NK-92 (cell line): Measurements from ENCODE around the gene RHEX.
"Not testable (repeated sequence)": the region's sequence is repeated elsewhere in the genome, so short reads cannot be mapped to it uniquely, and the experiment has no call there.

Experiments used
- DNase-seq: peaks from one replicate; lab custom pipeline; 2025; ENCODE audit not compliant: unreplicated experiment; lab: John Stamatoyannopoulos, UW

The RHEX gene

DNA sequence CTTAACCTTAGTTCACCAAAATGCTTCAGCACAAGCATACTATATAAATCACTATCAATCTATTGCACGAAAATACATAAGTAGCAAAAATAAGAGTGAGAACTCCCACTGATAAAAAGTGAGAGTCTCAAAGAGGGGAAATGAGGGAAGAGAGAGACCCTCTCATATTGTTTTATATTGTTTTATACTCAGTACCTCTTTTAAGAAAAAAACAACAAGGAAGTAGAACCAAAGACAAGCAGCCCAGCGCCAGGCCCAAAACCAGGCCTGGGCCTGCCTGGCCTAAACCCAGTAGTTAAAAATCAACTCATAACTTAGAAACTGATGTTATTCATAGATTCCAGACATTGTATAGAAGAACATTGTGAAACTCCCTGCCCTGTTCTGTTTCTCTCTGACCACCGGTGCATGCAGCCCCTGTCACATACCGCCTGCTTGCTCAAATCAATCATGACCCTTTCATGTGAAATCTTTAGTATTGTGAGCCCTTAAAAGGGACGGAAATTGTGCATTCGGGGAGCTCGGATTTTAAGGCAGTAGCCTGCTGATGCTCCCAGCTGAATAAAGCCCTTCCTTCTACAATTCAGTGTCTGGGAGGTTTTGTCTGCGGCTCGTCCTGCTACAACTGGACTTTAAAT, 5.4 kb downstream of the RHEX start:
- DNase-seq: not testable (repeated sequence)

DNA sequence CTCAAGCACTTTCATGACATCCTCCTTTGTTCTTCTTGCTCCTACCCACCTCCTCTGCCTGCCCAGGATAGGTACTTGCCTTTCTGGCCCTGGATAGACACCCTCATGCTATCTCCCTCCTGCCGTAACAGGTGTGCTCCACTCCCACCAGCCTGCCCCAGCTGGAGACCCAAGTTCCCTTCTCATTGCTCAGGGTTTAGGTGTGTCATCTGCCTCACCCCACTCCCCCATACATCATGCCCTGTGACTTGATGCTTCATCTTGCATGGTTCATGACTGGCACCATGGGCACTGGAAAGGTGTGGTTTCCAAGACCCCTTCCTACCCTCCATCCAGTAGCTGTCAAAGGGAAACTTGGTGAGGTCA, 5.9 kb downstream of the RHEX start:
- no peak for DNase-seq

DNA sequence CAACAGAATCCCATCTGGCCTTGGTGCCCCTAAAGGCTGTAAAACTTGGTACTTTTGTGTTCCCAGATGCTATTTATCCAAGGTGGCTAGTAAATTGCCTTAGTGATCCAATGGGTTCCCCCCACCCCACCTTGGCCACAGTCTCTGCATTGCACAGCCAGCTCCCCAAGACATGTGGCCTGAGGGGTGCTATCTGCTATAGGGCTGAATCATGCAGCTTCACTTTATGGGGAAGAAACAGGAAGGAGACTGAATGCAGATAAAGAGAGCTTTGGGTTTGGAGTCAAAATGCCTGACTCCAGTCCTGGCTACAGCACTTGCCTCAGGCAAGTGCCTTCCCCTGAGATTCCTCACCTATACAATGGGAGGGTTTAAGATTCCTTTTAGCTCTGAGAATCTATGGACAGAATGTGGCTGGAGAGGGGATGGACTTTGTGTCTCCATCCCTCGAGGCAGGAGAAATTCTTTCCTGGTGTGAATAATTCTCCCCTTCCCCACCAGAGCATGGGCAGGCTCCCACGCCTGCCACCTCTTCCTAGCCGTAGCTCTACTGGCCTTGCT, 6.5 kb downstream of the RHEX start:
- no peak for DNase-seq

DNA sequence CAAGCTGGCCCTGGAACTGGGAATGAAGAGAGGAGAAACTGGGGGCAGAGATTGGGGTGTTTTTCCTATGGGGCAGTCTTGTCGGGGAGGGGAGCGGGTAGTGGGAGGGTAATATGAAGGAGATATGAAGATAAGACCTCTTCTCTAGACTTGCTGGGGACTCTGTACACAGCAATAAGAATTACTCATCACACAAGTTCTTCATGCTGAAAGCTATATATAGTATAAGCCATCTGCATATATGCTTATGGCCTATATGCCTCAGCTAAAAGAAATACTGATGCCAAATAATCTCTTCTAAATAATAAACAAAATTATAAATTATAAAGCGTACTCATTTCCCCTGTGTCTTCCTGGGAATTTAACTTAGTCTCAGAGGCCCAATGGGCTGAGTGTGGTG, 7.9 kb downstream of the RHEX start:
- no peak for DNase-seq

DNA sequence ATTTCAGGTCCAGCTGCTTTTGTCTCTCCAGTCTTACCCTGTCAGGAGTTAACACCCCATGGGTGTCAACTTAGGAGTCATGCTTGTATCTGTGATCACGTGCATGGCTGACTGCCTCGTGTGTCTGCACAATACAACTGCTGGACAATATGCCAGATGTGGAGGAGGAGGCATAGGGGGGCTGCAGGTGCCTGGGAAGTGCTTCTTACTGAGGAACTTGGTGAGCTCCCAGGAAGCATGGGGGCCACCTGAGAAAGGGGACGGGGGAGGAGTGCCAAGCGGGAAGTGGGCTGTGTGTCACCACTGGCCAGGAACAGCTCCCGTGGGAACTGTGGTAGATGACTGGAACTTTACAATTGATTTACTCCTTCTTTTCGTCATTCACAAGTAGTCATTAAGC, 9.5 kb downstream of the RHEX start:
- DNase-seq: no peak

DNA sequence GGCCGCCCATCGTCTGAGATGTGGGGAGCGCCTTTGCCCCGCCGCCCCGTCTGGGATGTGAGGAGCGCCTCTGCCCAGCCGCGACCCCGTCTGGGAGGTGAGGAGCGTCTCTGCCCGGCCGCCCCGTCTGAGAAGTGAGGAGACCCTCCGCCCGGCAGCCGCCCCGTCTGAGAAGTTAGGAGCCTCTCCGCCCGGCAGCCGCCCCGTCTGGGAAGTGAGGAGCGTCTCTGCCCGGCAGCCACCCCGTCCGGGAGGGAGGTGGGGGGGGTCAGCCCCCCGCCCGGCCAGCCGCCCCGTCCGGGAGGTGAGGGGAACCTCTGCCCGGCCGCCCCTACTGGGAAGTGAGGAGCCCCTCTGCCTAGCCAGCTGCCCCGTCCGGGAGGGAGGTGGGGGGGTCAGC, 11.0 kb downstream of the RHEX start:
- DNase-seq: not testable (repeated sequence)

DNA sequence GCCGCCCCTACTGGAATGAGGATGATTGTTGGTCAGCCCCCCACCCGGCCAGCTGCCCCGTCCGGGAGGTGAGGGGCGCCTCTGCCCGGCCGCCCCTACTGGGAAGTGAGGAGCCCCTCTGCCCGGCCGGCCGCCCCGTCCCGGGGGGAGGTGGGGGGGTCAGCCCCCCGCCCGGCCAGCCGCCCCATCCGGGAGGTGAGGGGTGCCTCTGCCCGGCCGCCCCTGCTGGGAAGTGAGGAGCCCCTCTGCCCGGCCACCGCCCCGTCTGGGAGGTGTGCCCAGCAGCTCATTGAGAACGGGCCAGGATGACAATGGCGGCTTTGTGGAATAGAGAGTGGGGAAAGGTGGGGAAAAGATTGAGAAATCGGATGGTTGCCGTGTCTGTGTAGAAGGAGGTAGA, 11.5 kb downstream of the RHEX start:
- not testable (repeated sequence) for DNase-seq

DNA sequence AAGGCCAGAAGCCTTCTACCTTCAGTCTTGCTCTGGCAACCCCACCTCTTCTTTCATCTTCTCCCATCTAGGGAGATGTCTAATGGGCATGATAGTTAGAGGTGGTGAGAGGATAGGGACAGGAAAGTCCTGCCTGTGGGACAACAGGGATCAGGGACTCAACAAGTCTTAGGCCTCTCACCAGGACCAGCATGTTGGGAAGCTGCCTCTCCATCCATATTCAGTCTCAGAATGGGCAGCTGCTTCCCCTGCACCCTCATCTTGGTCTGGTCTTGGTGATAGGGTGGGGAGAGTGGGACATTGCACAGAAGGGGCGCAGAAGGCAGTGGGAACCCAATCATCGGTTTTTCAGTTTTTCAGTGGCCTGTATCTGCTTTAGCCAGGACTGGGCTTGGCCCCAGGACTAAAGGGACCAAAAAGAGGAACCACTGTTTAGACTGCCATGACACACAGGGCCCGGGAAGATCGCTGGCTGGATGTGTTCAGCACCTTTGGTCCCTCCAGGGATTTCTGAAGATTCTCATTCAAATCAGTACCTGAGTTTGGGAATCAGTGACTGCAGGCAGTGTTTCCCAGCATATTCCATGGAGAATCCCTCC, 12.7 kb downstream of the RHEX start:
- DNase-seq: no peak

DNA sequence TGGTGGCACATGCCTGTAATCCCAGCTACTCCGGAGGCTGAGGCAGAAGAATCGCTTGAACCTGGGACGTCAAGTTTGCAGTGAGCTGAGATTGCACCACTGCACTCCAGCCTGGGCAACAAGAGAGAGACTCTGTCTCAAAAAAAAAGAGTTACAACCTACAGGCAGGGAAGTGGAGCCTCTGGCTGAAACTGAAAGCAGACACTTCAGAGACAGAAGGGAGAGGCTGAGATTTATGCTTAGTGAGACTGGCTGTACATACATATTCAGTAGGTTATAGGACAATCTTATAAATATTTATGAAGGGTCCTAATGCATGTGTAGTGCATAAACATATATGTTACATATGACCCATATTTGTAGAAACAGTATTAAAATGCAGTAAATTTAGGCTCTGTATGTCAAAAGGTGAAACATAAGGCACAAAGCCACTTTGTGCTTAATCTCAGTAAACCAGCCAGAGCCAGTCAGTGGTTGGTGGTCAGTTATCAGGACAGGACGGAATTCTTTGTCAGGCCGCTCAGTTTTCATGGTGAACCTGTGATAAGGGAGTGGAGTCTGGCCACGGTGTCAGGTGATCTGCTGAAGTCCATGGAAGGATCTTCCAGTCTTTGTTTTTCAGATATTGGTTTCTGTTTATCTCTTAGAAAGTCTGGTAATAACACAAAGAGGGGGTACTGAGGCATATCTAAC, 13.7 kb downstream of the RHEX start:
- DNase-seq: no peak

DNA sequence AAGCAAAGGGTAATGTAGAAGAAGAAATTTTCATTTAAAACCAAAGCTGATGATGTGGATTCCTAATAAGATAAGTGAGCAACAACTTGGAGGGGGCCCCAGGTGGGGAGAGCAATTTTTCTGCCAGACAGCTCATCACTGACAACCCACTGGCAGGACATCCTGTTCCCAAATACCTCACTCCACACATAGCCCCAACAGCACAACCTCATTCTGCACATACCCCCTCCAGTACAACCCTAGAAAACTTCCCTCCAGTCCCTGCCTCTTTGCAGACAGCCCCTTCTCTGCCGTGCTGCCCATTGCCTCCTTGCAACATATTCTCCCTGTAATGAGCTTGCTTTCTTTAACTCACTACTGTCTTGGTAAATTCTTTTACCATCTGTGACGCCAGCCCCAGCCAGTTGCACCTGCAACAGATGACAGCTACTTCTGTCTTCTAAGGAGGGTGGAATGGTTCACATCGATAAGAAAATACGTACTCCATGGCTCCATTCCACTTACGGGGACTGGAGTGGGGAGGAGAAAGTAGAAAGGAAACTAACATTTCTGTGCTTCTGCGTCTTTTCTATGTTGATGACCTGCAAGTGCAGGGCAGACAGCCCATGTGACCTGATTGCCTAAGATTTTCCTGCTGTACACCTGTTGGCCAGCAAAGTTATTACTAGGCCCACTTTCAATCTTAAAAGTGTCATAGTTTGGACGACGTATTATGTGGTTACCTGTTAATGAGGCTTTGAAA, 14.7 kb downstream of the RHEX start:
- no peak for DNase-seq

DNA sequence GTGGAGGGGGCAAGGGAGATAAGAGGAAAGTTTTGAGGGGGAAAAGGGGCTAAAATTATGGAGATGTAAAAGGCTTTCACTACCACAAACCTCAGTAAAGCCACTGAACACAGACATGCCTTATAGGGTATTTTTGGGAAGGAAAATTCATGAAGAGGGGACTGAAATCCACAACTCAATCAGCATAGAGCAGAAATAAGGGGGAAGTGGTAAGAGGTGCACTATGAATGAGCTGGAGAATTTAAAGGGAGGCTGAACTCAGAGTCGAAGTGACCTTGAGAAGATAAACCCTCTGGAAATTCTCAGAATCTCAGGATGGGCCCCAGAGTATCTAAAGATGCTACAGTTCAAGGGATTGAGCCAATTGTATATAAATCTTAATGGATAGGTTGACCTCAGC, 15.3 kb downstream of the RHEX start:
- no peak for DNase-seq

DNA sequence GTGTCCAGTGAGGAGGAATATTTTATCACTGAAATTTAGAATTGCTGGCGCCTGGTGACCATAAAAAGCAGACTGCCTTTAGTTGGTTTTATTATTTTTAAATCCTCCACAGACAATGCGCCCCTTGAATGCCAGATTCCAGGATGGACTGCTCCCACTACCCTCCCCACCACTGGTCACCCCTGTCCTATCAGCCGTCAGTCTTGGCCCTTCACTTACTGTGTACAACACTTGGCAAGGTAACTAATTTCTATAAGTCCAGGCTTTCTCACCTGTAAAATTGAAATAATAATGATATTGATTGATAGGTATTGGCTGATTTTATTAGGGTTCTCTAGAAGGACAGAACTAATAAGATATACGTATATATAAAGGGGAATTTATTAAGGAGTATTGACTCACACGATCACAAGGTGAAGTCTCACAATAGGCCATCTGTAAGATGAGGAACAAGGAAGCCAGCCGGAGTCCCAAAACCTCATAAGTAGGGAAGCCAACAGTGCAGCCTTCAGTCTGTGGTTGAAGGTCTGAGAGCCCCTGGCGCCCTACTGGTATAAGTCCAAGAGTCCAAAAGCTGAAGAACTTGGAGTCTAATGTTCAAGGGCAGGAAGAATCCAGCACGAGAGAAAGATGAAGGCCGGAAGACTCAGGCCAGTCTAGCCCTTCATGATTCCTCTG, 17.8 kb downstream of the RHEX start:
- no peak for DNase-seq

DNA sequence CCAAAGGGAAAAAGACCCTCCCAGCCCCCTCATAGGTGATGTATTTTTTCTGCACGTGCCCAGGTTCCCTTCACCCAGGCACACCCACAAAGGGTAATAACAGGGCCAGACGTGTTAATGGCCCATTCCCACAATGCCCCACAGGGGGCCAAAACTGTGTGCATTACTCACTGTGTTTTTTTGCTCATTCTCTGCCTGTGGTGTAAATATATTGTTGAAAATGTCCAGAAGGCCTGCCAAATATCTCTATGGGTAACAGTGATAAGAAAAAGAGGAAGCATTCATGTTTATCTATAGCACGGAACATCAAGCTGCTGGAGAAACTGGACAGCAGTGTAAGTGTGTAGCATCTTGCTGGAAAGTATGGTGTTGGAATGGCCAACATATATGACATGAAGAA, 21.9 kb downstream of the RHEX start:
- no peak for DNase-seq

DNA sequence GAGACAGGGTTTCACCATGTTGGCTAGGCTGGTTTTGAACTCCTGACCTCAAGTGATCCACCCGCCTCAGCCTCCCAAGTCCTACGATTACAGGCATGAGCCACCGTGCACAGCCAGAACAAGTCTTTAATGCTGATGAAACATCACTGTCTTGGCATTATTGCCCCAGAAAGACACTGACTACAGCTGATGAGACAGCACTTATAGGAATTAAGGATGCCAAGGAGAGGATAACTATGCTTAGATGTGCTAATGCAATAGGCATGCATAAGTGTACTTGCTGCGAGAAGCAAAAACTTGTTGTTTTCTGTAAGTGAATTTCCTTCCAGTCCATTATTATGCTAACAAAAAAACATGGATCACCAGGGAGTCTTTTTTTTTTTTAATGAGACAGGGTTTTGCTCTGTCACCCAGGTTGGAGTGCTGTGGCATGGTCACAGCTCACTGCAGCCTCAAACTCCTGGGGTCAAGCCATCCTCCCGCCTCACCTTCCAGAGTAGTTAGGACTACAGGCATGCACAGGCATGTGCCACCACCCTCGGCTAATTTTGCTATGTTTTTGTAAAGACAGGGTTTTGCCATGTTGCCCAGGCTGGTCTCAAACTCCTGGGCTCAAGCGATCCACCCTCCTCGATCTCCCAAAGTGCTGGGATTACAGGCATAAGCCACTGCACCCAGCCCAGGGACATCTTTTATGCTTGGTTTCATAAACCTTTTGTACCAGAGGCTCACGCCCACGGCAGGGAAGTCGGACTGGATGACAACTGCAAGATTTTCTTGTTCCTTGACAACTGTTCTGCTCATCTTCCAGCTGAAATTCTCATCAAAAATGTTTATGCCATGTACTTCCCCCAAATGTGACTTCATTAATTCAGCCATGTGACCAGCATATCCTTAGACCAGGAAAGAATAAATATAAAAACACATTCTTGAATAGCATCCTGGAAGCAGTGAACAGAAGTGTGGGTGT, 23.1 kb downstream of the RHEX start:
- no peak for DNase-seq

DNA sequence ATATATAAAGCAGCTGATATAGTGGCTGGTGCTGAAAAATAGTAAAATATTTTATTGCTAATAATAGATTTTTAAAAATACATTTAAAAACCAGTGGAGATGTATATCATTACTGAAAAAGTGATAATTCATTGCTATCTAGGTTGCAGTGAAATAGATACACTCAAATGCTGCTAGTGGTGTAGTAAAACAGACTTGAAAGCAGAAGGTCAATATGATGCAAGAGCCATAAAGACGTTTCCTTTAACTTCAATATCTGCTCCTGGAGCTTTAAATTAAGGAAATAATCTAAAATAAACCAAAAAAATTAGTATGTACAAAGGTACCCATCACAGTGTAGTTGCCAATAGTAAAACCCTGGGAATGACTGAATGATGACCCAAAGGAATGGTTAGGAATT, 26.2 kb downstream of the RHEX start:
- no peak for DNase-seq

DNA sequence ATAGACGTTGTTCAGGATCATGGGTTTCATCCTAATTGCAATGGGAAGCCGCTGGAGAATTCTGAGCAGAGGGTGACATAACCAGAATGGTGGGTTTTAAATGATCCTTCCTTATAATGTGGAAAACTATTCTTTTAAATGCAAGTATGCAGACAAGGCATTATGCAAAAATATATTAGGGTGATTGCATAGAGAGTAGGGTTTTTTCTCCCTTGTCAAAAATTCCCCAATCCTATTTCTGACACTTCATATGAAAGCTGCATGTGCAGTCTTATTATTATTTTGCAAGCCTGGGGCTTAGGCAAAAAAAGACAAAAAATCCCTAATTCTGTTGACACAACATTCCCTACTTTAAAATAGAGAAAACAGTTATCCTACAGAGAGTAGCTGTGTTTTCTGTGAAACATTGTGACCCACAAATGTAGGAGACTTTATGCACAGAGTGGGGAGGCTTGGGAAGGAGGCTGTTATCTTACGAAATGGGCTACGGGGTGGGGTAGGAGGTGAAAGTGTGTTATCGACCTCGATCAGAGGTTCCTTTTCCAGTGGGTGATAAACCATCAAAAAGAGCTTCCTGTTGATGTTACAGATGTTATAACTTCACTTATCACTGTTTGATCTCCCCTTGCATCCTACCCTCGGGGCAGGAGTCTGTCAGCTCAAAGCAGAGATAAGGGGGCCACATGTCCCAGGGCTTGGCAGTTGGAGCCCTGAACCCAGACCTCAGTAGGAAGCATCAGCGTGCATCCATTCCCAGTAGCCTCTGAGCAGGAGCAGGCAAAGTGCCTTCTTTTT, 27.2 kb downstream of the RHEX start:
- no peak for DNase-seq

DNA sequence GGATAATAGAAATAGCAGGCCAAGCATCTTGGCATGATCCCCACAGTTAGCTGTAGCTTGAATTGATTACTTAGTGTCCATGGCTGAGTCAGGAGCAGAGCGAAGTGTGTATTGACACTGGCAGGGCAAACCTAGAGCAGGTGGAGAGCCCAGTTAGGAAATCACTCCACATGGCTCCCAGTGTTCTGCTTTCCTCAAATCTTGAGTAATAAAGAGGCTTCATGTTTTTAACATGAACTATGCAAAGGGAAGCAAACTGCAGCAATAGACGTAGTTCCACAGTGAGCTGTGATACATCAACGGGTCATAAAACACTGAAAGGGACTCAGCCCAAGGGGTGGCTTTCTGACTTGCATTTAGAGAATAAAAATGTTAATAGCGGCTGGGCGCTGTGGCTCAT, 28.9 kb downstream of the RHEX start:
- DNase-seq: no peak

DNA sequence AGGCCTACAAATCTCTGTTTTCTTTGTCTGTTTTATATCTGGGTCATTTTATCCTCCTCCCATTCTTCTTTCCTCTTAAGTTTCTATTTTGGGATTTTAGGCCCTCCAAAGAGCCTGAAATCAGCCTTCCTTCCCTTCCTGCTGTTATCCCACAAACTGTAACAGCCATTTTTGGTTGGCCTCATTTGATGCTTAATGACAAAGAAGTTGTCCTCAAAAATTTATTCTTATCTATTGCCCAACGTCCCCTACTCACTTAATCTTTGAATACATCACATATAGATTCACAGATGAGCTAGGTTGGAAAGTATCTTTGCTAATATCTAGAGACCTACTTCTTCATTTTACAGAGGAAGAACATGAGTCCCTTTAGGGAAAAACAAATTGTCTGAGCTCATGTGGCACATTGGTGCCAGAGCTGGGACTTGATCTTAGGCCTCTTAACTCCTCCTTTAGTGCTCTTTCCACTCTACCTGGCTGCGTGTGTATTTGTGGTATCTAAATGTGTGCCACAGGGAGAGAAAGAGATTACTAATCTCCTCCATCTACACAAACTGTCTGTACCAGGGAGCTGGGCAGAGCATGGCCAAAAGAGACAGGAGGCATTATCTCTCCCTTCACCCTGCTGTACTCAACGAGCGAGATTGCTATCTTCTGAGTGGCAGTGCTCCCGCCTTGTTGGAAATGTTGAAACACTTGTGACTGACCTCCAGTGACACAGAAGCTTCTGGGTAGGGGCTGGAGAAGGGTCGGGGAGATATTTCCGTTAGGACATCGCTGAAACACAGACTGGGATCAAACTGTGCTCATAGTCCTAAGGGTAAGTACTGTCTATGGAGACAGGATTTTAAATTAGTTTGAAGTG, 30.1 kb downstream of the RHEX start:
- DNase-seq: no peak
